Pancreas (tissue), 10 donors: ENCODE measurements around the gene FNDC3B. TPM values are rescaled to one million over a fixed set of nuclear protein-coding genes. Genes with fewer than 3 reads are reported as not detected.

ENCODE experiments used
- ATAC-seq, 4 donors: fragments of 200-7000 bp; cut with Tn5 transposase; one replicate each; pipeline versions ENCODE4 v1.8.0 to v1.9.1; 2020; ENCODE audit warnings: mild to moderate bottlenecking in 4 of 4, moderate library complexity in 4 of 4
- DNase-seq, 6 donors: peaks; one replicate each; pipeline ENCODE4 v3.0.0-alpha.2; 2020
- FAIRE-seq: peaks from 2 replicates; lab custom pipeline; 2012; peaks lifted over from hg19 to GRCh38; lab: Jason Lieb, UNC
- H3K27ac ChIP-seq, 4 donors: fragments of 200-600 bp; sonication (generic); 1 replicate in 3 of 4; 2 replicates in 1 of 4; pipeline versions ENCODE4 v1.5.0 to v1.8.0; 2020
- H3K27me3 ChIP-seq, 4 donors: fragments of 200-600 bp; one replicate each; pipeline ENCODE4 v1.8.0; 2021
- H3K36me3 ChIP-seq, 3 donors: fragments of 200-600 bp; sonication (generic) in 1 of 3; one replicate each; pipeline versions ENCODE4 v1.5.0 to v1.8.0; 2020 to 2021
- H3K4me1 ChIP-seq, 3 donors: fragments of 200-600 bp; one replicate each; pipeline ENCODE4 v1.8.0; 2021
- H3K4me3 ChIP-seq, 4 donors: fragments of 200-600 bp; sonication (generic) in 2 of 4; one replicate each; pipeline versions ENCODE4 v1.5.0 to v1.8.0; 2020 to 2021
- H3K9me3 ChIP-seq, 4 donors: fragments of 200-600 bp; one replicate each; pipeline ENCODE4 v1.8.0; 2021
- CTCF ChIP-seq, 4 donors: fragments of 200-600 bp; sonication (generic) in 3 of 4; IDR thresholded peaks; one replicate each; pipeline versions ENCODE4 v1.5.0 to v1.8.0; 2021; ENCODE audit warnings: antibody characterized with exemption in 4 of 4
- WGBS, 2 donors: extraction: QIAGEN DNeasy Blood & Tissue Kit; methylation state at CpG; one replicate each; pipeline ENCODE4 v1.1.7; 2013; 5-methylcytosine and 5-hydroxymethylcytosine counted together
- intact Hi-C, 3 donors: fragments of 100-400 bp; cut with DNase I; formaldehyde crosslinking; loops; one replicate each; pipeline versions ENCODE4 v1.11.1 to v1.14.2; 2022
- polyA plus RNA-seq, 2 donors: library from polyadenylated mRNA; stranded (reverse); fragments of 200-250 nt; gene quantifications; one replicate each; pipeline ENCODE4 v1.2.3, GENCODE V29; 2013
- total RNA-seq, 6 donors: library from RNA; stranded (reverse); fragmentation: NEBNext Ultra II Directional in 4 of 6; extraction: Animal tissue kit (Norgen Biotek cat#: 25700) in 4 of 6; gene quantifications; one replicate each; pipeline versions ENCODE4 v1.2.1 to v1.2.4, GENCODE V29; 2021 to 2023
- donor health status: healthy with polysubstance abuse.
- donor health status: DM: no; HTN: no; CAD: no; lungs with moderate emphysema.
- donor health status: DM: no; HTN: no; CAD: no.
- donor health status: control.
- donor health status: control.
- donor health status: Bipolar disorder and iron deficiency.
- donor health status: DM: yes; HTN: yes; CAD: no.
- donor health status: DM: no; HTN: no; CAD: no.
- donor health status: DM: no; HTN: no; CAD: no.
- donor health status: DM: yes; HTN: yes; CAD: no.

Gene FNDC3B
- total and polyA plus RNA-seq, 8 donors: 9.3 to 126 (median 73.2) TPM

- Histone ChIP-seq H3K27me3 (no peaks in the 10 kb centered on the region), H3K4me3 (no peak overlapping the region), H3K9me3 (no peaks in the 10 kb centered on the region), H3K36me3 (no peaks in the 10 kb centered on the region), H3K4me1 (peaks cover 9 to 40% (median 29%) of the 10 kb centered on the region in 3 donors), H3K27ac (peak overlapping the region in 1 of 4 donors; percentile 21)
- TF ChIP-seq CTCF (IDR thresholded peaks at IDR 0.05): no peak
- ATAC-seq: no peak
- FAIRE-seq: no peak
- DNase-seq: no peak
- intact Hi-C loops: no loop called here
- 71 to 74% methylated on average over 4 of the region's 4 CpGs for whole genome bisulfite sequencing, 2 donors
Measured at GRCh38 chr3:172107403-172107802, 68.0 kb downstream of the FNDC3B start.

- H3K36me3 ChIP-seq: peaks cover 0 to 12% (median 0%) of the 10 kb centered on the region in 3 donors
- FAIRE-seq (no peak), DNase-seq (no peak), ATAC-seq (no peak)
- H3K4me3 ChIP-seq: no peak overlapping the region
- peaks cover 0 to 13% (median 7%) of the 10 kb centered on the region in 3 donors for H3K4me1 ChIP-seq
- H3K27me3 ChIP-seq: no peaks in the 10 kb centered on the region
- no peaks in the 10 kb centered on the region for H3K9me3 ChIP-seq
- WGBS, 2 donors: 92 to 94% methylated on average over 3 of the region's 3 CpGs
- intact Hi-C loops: no loop called here
- TF ChIP-seq CTCF (IDR thresholded peaks at IDR 0.05): no peak
- H3K27ac ChIP-seq: no peak overlapping the region
Measured at GRCh38 chr3:172110127-172110779, 70.9 kb downstream of the FNDC3B start.

GRCh38 chr3:172111163-172111562, 71.8 kb downstream of the FNDC3B start:
- Histone ChIP-seq H3K27ac (no peak overlapping the region), H3K27me3 (no peaks in the 10 kb centered on the region), H3K4me1 (peaks cover 0 to 8% (median 7%) of the 10 kb centered on the region in 3 donors), H3K4me3 (no peak overlapping the region), H3K9me3 (no peaks in the 10 kb centered on the region), H3K36me3 (peaks cover 0 to 12% (median 0%) of the 10 kb centered on the region in 3 donors)
- ATAC-seq (no peak), FAIRE-seq (no peak), DNase-seq (no peak)
- no peak for TF ChIP-seq CTCF (IDR thresholded peaks at IDR 0.05)
- WGBS, 2 donors: 86 to 87% methylated on average over 1 of the region's 1 CpG
- intact Hi-C loops: no loop called here

- H3K4me3 ChIP-seq: no peak overlapping the region
- H3K4me1 ChIP-seq: peaks cover 0 to 7% (median 0%) of the 10 kb centered on the region in 3 donors
- H3K27ac ChIP-seq: no peak overlapping the region
- FAIRE-seq: no peak
- H3K9me3 ChIP-seq: no peaks in the 10 kb centered on the region
- ATAC-seq: no peak
- intact Hi-C loops: no loop called here
- no peak for DNase-seq
- no peak for TF ChIP-seq CTCF (IDR thresholded peaks at IDR 0.05)
- peaks cover 0 to 21% (median 0%) of the 10 kb centered on the region in 3 donors for H3K36me3 ChIP-seq
- H3K27me3 ChIP-seq: no peaks in the 10 kb centered on the region
- WGBS, 2 donors: 93% methylated on average over 9 of the region's 9 CpGs
Measured at GRCh38 chr3:172112078-172112733, 72.8 kb downstream of the FNDC3B start.

GRCh38 chr3:172112734-172113120, 73.3 kb downstream of the FNDC3B start:
- ATAC-seq (no peak), DNase-seq (no peak), FAIRE-seq (no peak)
- H3K36me3 ChIP-seq: peaks cover 0 to 21% (median 0%) of the 10 kb centered on the region in 3 donors
- WGBS, 2 donors: 69 to 73% methylated on average over 5 of the region's 5 CpGs
- H3K4me3 ChIP-seq: no peak overlapping the region
- no peaks in the 10 kb centered on the region for H3K27me3 ChIP-seq
- TF ChIP-seq CTCF (IDR thresholded peaks at IDR 0.05): no peak
- peaks cover 0 to 7% (median 0%) of the 10 kb centered on the region in 3 donors for H3K4me1 ChIP-seq
- H3K27ac ChIP-seq: no peak overlapping the region
- intact Hi-C loops: no loop called here
- H3K9me3 ChIP-seq: no peaks in the 10 kb centered on the region
